ENCODE results near the gene VWA7.
A peak's percentile ranks its signal among the peaks of the same experiment; 100 is the strongest.

Gene VWA7

DNA sequence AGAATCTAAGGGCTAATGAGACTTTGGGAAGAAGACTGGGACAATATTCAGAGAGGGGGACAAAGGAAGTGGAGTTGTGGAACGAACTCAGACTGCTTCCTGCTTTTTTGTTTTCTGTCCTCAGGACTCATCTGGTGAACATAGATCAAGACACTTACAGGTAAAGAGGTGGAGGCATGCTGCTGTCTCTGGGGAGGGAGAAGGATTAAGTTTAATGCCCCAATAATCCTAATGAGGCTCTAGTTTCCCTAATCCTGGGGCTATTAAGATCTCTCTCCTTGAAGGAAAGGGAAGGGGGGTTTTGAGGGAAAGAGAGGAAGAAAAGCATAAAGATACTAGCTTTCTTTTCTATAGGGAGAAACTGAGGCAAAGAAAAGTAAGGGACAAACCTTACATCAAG lies 32.7 kb downstream of the VWA7 start:
- DNase-seq, result peak; percentile 95

DNA sequence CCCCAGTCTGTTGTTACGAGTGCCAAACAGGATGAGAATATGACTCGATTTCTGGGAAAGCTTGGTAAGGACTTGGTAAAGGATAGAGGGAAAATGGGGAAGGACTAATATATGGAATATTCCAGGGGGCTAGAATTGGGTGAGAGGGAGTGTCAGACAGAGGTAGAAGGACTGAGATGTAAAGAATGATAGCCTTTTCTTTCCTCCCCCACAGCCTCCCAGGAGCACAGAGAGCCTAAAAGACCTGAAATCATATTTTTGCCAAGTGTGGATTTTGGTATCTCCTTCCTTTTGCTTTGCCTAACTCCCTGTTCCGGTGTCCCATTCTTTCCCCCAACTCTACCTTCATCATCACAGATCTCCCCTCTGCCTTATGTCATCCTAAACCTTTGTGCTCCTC lies 34.2 kb downstream of the VWA7 start:
- DNase-seq, result no peak

DNA sequence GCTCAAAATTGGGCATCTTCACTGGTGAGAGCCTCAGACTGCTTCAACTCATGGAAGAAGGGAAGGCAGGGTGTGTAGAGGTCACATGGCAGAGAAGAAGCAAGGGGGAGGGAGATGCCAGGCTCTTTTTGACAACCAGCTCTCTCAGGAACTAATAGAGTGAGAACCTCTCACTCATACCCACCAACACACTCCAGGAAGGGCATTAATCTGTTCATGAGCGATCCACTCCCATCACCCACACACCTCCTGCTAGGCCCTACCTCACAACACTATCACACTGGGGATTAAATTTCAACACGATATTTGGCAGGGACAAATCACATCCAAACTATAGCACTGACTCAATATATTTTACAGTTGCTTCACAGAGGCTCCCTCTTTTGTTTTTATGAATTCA lies 35.3 kb downstream of the VWA7 start:
- no peak for DNase-seq

DNA sequence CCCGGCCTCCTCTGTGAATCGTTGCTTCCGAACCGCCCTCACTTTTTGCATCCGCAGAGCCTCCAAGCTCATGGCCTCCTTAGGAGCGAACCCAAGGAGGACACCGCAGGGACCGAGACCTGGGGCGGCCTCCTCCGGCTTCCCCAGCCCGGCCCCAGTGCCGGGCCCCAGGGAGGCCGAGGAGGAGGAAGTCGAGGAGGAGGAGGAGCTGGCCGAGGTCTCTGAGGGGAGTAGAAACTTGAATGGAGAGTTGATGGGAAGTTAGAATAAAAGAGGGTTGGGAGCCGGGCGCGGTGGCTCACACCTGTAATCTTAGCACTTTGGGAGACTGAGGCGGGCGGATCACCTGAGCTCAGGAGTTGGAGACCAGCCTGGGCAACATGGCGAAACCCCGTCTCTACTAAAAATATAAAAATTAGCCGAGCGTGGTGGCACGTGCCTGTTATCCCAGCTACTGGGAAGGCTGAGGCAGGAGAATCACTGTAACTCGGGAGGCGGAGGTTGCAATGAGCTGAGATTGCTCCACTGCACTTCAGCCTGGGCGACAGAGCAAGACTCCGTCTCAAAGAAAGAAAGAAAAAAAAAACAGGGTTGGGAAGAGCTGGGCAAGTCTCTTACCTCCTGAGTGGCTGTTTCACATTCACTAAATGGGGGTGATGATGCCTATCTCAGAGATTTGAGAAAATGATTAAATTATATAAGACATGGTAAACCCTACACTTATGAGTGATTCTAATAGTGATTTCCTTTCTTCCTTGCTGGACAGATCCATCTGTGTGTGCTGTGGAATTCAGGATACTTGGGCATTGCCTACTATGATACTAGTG lies 36.5 kb downstream of the VWA7 start:
- no peak for DNase-seq

DNA sequence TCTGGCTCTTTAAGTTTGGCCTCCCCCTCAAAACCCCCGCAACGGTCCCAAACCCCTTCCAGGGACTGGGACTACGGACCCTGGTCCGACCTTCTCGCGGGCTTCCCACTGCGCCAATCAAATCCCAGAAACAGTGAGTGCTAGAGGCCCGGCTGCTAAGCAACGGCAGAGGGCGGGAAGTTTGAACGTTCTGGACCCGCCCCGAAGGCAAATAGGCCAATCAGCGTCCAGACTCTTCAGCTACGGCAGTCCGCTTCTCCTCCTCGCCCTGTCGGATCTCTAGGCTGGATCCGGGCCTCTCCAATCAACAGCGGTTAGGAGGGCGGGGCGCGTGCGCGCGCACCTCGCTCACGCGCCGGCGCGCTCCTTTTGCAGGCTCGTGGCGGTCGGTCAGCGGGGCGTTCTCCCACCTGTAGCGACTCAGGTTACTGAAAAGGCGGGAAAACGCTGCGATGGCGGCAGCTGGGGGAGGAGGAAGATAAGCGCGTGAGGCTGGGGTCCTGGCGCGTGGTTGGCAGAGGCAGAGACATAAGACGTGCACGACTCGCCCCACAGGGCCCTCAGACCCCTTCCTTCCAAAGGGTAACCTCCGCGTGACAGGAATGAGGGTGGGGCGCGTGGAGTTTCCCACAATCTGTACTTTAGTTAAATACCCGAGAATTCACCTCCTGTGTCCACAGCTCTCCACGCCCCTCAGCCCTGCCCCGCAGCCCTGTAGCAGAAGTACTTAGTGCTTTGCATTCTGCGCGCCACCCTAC lies 37.3 kb downstream of the VWA7 start, which contains the start of gene MSH5:
TSS of gene MSH5 (plus strand) at position 367 of the 758 bp plus-strand sequence. CDS start 462 bp downstream, outside the sequence.
- DNase-seq, result peak; percentile 100

DNA sequence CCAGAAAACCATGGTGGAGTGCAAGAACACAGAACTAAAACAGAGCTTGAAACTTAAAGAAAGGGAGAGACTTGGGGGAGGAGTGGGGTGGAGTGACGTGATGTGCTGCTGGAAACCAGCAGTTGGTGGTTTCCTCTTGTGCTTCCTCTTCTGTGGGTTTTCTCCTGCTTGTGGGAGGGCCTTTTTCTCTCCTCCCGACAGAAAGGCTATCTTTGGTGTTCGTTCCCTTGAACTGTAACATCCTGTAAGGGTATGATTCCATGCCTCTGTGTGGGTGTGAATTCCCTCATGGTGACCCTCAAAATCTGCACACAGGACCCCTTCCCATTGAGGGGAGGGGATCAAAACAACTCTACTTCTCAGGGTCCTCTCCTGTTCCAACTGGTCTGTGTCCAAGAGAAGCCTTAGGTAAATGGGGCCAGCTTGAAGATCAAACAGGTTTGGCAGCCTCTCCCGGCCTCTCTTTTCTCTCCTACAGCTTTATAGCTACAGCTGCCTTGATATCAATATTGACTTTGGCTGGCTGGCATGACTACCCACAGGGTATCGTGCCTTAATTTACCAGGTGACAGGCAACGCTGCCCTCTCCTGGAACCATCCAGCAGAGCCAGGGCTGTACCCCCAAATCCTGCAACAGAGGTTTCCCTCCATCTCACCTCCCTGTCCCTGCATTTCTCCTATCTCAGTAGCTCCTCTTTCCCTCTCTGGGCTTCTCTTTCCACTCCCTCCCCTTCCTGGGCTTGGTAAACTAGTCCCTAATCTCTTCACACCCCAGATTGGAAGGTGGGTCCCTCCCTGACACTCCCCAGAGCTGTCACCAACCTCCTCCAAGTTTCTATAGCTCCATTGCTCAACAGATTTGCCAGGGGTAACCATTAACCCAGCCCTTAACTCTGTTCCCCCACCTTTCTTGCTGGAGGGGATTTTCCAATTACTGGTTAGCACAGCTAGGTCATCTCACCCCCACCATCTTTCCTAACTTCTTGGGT lies 38.8 kb downstream of the VWA7 start:
- peak; percentile 34 for DNase-seq

DNA sequence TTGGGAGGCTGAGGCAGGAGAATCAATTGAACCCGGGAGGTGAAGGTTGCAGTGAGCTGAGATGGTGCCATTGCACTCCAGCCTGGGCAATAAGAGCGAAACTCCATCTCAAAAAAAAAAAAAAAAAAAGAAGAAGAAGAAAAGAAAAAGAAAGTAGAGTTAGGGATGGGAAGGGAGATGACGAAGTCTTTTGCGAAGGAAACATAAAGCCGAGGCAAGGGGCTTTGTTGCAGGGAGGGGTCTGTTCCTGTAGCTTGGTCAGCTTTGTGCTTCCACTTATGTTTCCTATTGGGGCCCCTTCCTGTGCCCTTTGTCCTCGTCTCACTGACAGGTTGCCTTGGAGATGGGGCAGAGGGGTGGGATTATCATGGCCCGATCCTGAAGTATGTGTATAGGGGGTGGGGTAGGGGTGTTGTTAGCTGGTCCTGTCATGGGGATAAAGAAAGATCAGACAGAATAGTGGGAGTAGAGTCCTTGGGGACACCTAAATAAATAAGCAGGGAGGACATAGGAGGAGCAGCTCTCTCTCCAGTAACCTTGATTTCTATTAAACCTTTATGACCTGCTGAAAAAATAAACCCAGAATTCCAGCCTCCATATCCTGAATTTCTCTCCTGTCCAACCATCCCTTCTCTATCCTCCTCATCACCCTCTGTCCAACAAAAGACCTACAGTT lies 39.7 kb downstream of the VWA7 start:
- peak; percentile 64 for DNase-seq

DNA sequence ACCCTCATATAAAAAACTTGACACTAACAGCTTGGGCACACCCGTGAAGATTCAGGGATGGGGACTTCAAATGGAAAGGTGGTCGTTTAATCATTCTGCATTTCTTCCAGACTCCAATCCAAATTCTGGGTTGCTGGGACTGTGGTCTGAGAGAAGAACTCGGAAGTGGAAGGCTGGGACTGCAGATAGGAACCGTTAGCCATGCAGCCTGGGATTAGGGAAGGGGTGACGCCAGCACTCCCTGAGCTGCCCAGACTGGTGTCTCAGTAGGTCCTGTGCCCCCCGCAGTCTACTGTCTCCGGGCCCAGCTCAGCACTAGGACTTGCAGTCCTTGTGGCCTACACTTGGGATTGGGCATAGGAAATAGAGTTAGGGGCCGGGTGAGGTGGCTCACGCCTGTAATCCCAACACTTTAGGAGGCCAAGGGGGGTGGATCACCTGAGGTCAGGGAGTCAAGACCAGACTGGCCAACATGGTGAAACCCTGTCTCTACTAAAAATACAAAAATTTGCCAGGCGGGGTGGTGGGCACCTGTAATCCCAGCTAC lies 40.3 kb downstream of the VWA7 start:
- peak; percentile 45 for DNase-seq

DNA sequence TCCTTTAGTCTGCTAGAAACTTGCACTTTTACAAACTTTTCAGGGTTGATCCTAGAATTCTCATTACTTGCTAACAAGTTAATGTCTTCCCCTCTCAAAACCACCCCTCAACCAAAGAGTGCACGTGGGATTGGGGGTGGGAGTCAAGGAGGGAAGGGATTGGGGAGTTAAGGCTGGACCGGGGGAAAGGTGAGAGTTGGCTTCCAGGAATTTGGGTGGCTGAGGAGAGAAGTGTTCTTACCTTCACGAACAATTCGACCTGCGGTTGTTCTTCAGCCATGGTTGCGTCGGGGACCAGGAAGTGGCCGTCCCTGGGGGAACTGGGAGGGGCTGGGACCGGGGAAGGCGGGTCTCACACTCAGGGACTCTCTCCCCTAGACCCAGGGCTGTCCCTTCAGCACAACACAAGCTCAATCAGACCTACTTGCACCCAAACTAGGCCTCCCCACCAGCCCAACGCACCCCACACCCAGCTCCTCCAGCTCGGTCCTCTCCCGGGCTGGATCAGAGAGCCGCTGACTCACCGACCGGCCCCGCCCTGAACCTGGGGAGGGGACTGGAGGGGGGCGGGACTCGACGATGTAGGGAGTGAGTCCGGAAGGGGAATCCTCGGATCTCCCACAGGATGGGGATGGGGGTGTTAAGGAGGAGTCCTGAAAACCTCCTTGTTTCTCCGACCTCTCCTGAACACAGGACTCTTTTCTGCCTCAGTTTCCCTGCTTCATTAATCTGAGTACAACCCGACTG lies 40.9 kb downstream of the VWA7 start, which contains the start of gene CLIC1:
TSS of gene CLIC1 (minus strand) at position 510 of the 747 bp plus-strand sequence. CDS start at position 280, 230 bp downstream.
- DNase-seq, result peak; percentile 87

DNA sequence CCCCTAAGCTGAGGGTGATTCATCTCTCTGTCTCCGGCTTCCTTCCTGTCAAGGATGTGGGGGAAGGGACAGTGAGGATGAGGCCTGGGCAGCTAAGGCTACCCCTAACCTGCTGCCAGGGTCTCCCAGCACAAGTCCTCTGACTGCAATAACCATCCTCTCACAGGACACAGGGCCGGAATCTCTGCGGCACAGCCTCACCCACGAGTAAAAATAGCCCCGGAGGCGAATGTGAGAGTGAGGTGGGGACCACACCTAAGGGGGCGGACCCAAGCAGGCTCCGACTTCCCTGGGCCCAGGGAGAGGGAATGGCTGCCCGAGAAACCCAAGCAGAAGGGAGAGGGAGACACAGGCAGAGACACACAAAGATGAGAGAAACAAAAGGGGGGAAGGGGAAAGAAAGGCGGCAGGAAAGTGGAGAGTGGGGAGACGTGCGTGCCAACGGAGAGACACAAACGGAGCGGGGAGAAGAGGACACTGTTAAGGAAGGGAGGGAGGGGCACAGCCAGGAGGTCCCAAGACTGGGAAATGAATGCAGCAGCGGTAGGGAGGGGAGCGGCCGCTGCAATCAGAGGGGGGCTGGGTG lies 42.2 kb downstream of the VWA7 start:
- peak; percentile 57 for DNase-seq

DNA sequence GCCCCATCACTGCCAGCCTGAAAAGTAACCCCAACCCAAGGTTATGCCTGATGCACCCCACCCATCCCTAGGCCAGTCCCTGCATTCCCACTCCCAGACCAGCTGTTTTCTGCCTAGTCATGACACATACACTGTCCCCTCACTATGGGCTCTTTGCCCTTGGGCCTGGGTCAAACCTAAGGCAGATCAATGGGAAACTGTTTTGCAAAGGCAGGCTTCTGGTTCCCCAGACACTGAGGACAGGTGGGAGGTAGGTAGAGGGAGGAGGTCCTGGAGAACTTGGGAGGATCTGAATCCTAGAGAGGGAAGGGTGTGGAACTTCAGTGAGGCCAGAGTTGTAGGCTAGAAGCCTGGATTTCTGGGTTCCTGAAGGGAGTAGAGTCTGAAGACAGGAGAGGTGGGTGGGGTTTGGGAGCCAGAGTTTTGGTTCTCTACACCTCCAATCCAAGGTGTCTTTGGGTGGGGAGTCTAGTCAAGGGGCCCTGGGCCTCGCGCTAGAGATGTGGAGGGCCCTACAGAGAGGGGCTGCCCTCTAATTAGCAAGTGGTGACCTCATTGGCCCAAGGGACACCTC lies 42.8 kb downstream of the VWA7 start:
- DNase-seq, result no peak

DNA sequence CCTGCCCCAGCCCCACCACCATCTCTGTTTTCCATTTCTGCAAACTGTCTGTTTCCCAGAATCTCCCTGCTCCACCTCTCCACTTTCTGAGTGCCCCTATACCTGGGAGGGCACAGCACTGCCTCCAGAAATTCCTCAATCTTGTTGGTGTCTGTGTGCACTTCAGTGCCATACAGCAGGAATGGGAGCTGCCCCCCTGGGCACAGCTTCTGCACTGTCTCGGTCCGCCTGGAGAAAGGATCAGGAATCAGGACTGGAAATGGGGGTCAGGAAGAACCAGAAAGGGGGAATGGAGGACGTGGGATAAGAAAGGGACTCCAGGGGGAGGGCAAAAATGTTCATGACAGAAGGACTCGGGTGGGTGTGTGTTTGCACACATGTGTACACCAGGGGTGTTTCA lies 43.4 kb downstream of the VWA7 start:
- no peak for DNase-seq

DNA sequence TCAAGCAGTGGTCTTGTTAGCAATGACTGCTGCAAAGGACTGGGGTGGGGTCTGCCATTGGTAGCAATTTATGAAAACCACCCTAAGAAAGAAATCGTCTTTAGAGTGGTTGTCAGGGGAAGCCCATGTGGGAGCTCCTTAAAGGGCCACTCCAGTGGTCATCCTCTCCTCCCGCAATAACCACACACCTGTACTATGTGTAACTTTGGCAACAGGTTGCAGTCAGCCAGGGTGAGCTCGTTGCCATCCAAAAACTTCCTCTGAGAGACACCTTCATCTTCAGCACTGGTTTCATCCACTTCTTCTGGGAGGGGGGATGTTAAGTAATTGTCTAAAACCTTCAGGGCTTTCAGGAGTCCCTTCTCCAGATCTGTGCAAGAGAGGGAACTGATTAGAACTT lies 45.1 kb downstream of the VWA7 start:
- no peak for DNase-seq

DNA sequence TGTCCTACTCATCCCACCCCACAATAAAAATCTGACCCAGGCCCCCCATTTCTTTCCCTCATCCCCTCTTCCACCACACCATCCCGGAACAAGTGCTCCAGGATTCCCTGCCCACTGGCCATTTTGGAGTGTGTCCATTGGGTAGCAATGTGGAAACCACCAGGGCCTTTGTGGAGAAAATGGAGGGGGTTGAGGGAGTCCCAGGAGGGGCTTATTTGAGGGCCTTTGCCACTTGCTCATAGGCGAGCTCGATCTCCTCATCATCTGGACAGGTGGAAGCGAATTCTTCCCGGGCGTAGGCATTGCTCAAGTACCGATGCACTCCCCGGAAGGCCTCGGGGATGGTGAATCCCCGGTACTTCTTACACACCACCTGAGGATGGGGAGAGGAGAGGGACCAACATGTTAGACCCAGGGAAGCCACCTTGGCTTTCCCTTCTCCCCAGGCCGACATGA lies 46.5 kb downstream of the VWA7 start:
- no peak for DNase-seq

DNA sequence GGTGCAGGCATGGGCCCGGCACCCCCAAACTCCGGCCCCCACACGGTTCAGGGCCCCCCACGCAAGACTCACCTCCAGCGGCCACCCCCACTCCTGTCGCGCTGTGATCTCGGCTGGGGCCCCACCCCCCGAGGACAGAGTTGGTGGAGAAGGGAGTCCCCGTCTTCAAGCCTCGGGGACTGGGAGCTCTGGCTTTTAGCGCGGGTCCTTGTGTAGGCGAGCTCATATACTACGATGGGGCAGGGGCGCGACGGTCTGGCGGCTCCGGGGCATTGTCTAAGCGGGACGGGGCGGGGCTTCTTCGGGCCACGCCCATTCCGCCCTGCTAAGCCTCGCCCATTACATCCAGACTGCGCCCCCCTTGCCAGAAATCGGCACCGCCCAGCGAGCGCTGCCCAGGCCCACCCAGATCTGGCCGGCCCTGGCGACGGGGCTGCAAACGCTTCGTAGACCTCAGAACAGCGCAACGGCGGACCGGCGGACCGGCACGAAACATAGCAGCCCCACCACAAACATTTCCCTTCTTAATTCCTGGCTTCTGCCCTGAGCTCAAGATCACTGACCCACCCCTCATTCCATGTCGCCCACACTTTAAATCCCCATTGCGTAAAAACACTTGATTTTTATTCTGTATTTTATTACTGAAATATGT lies 47.0 kb downstream of the VWA7 start:
- peak; percentile 93 for DNase-seq

DNA sequence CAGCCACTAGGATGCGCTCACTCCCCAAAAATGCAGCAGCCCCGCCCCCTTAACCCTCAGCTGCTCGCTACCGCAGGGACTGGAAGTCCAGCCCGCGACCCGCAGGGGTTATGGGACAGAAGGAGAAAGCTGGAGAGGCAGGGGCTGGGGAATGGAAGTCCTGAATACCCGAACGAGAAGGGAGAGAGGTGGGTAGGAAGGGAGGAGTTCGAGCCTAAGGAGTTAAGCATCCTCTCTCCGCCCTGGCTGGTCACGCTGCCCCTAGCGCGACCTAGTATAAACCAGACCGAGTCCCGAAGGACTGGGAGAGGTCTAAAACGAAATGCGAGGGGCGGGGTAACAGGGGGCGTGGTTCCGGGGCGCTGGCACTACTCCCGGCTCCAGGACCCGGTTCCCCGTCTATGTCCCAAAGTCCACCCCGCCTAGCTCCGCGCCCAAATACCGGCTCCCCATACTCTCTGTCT lies 47.6 kb downstream of the VWA7 start:
- DNase-seq, result peak; percentile 95

DNA sequence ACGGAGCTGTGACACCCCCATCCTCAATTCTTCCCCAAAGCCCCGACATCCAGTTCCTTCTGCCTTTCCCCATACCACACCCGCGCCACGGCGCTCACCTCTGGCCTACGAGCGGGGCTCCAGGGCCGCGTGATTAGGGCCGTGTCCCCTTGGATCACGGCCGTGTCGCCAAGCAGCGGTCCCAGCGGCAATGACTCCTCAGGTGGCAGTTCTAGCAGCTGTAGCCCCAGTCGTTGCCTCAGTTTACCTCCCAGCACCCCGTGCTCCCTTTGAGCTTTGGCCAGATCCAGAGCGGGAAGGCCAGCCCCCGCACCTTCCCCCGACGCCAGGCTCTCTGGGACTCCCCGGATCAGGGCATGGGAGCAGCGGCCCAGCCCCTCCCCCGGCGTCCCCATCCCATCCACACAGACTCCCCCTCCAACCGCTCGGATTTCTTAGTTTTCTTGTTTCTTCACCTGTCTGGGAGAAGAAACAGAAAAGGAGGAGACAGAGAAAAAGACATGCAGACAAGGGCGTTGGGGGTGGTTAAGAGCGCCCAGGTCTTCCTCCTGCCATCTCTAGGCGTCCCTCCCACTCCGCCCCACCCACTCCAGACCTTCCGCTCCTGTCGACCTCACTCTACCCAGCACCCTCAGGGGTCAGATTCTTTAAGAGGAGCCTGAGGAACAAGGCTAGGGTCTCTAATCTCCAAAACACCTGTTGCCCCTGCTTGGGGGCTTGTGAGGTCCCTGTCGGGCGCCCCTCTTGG lies 48.2 kb downstream of the VWA7 start, which contains the start of gene DDAH2:
TSS of gene DDAH2 (minus strand) at position 533 of the 748 bp plus-strand sequence. CDS start at position 395, 138 bp downstream.
- DNase-seq, result no peak

All from NCI-H82 (cell line).